Stomach (tissue), 4 donors: ENCODE results near the gene CRYBB1.

ENCODE experiments used
- CTCF ChIP-seq, 7 experiments: fragments of 450-650 bp in 4 of 7; fragments of 200-600 bp in 3 of 7; sonication (generic) in 3 of 7; IDR thresholded peaks; one replicate each; pipeline ENCODE4 v1.5.1; 2016 to 2019; ENCODE audit warnings: antibody characterized with exemption in 7 of 7, control low read depth in 2 of 7, mild to moderate bottlenecking in 1 of 7
- POLR2A ChIP-seq, 4 donors: fragments of 450-650 bp; IDR thresholded peaks; one replicate each; pipeline ENCODE4 v1.6.1; 2016; ENCODE audit warnings: antibody characterized with exemption in 4 of 4, control low read depth in 2 of 4, mild to moderate bottlenecking in 1 of 4, moderate library complexity in 1 of 4

DNA sequence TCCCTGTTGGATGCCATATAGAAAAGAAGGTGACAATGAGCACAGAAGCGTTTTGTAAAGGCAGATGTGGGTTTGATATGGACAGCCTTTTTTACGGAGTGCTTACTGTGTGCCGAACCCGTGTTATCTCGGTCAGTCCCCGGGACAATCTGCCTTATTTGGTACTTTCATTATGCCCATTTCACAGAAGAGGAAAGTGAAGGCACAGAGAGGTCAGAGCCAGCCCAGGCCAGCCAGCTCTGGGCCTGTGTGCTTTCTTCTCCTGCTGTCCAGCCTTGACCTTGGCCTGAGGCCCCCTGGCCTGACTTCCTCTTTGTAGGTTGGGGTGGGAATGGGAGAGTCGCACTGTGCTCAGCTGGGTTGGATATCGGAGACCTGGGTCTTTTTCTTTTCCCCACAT is 628 bp upstream of the CRYBB1 start:
- TF ChIP-seq CTCF (IDR thresholded peaks at IDR 0.05), result no peak
- no peak for TF ChIP-seq POLR2A (IDR thresholded peaks at IDR 0.05)
